NCI-H2107 (cell line): ENCODE results near the gene NDUFS7.

ENCODE experiments used
- DNase-seq: peaks from one replicate; lab custom pipeline; 2025; lab: John Stamatoyannopoulos, UW

Gene NDUFS7

GRCh38 chr19:1365319-1366269 lies 18.1 kb upstream of the NDUFS7 start:
- no peak for DNase-seq

- no peak for DNase-seq
Measured at GRCh38 chr19:1366296-1366695, 17.4 kb upstream of the NDUFS7 start.

- DNase-seq: no peak
Measured at GRCh38 chr19:1366899-1367870, 16.5 kb upstream of the NDUFS7 start.

GRCh38 chr19:1369214-1369805 lies 14.4 kb upstream of the NDUFS7 start:
- no peak for DNase-seq

GRCh38 chr19:1370579-1371361 lies 12.9 kb upstream of the NDUFS7 start:
- DNase-seq: no peak

GRCh38 chr19:1373042-1373533 lies 10.6 kb upstream of the NDUFS7 start:
- no peak for DNase-seq

GRCh38 chr19:1373534-1374249 lies 10.0 kb upstream of the NDUFS7 start:
- no peak for DNase-seq

- no peak for DNase-seq
Measured at GRCh38 chr19:1374250-1374577, 9.5 kb upstream of the NDUFS7 start.

- DNase-seq: no peak
Measured at GRCh38 chr19:1376415-1376805, 7.3 kb upstream of the NDUFS7 start.

GRCh38 chr19:1377176-1377964 lies 6.3 kb upstream of the NDUFS7 start:
- DNase-seq: no peak

GRCh38 chr19:1377965-1378785 lies 5.5 kb upstream of the NDUFS7 start:
- DNase-seq: no peak

GRCh38 chr19:1379126-1379905 lies 4.4 kb upstream of the NDUFS7 start:
- DNase-seq: no peak

GRCh38 chr19:1379961-1380489 lies 3.7 kb upstream of the NDUFS7 start:
- no peak for DNase-seq

GRCh38 chr19:1382250-1382649 lies 1.5 kb upstream of the NDUFS7 start:
- DNase-seq: no peak

GRCh38 chr19:1383017-1383311 lies 743 bp upstream of the NDUFS7 start:
- no peak for DNase-seq

- no peak for DNase-seq
Measured at GRCh38 chr19:1384085-1384462, 367 bp downstream of the NDUFS7 start.

GRCh38 chr19:1384478-1385110 lies 887 bp downstream of the NDUFS7 start:
- no peak for DNase-seq

GRCh38 chr19:1385816-1386215 lies 2.1 kb downstream of the NDUFS7 start:
- DNase-seq: no peak
